AG09319 (cell line): ENCODE measurements around the gene SUZ12.
"Not testable (repeated sequence)": the region's sequence is repeated elsewhere in the genome, so short reads cannot be mapped to it uniquely, and the experiment has no call there.

Experiments
- DNase-seq: peaks from one replicate; pipeline ENCODE4 v3.0.0-alpha.2; 2010; ENCODE audit warnings: low read depth; ENCODE audit errors: extremely low read depth
- CTCF ChIP-seq: IDR thresholded peaks from 2 replicates; pipeline ENCODE4 v1.5.1; 2011; ENCODE audit warnings: low read depth, mild to moderate bottlenecking, inconsistent platforms, low read length, moderate library complexity

The SUZ12 gene

GRCh38 chr17:31912705-31913104 lies 24.1 kb upstream of the SUZ12 start:
- DNase-seq, result not testable (repeated sequence)

GRCh38 chr17:31915456-31916100 lies 21.2 kb upstream of the SUZ12 start:
- TF ChIP-seq CTCF, result no peak
- no peak for DNase-seq

More at GRCh38 chr17:31912705-31913104, 24.1 kb upstream of the SUZ12 start:
- TF ChIP-seq CTCF, result peak; percentile 20

- no peak for DNase-seq
- no peak for TF ChIP-seq CTCF
These were observed 20.2 kb upstream of the SUZ12 start for GRCh38 chr17:31916491-31917064.

DNA sequence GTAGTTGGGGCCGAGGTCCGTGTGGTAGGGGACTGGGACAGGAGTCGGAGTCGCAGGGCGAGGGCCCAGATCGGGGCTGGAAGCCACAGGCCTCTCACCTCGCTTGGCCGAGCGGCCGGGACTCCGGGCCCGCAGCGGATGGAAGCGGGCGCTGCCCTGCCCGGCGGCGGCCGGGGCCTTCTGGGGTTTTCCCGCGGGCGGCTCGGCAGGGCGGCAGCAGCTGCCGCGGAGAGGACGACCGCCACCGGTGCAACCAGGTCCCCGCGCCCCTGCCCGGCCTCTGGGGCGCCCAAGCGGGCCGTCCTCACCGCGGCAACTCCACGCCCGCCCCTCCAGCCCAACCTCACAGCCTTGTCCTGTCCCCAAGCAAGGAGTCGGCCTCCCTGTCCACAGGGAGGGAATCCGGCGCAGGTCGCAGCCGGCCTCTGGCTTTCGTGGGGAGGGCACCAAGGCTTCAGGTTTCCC lies 19.7 kb upstream of the SUZ12 start:
- no peak for TF ChIP-seq CTCF
- DNase-seq, result no peak

DNA sequence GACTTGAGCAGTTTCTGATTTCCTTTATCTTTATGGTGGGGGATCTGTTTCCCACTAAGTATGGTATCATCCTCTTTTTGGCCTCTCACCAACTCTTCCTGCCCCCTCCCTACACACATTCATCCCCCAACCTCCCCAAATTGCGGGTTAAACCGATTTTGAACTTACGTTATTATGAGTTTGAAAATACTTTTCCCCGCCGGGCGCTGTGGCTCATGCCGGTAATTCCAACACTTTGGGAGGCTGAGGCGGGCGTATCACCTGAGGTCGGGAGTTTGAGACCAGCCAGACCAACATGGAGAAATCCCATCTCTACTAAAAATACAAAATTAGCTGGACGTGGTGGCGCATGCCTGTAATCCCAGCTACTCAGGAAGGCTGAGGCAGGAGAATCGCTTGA lies 19.1 kb upstream of the SUZ12 start:
- DNase-seq, result not testable (repeated sequence)

DNA sequence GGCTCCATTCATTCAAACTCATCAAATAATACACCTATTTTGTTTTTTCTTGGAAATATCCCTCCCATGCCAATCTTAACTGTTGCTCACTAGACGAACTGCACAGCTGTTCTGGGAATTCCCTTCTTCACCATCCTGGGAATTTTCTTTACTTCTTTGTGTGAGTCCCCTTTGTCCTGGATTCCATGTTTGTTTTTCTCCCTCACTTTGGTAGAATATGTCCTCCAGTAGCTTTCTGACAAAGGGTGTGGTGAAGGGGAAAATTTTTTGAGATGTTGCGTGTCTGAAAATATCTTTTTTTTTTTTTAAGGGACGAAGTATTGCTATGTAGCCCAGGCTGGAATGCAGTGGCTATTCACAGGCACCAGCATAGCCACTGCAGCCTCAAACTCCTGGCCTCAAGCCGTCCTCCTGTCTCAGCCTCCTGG lies 18.1 kb upstream of the SUZ12 start:
- no peak for DNase-seq
- no peak for TF ChIP-seq CTCF

GRCh38 chr17:31919802-31920525 lies 16.8 kb upstream of the SUZ12 start:
- no peak for DNase-seq
- TF ChIP-seq CTCF, result no peak
